Measurements from ENCODE around the gene MAP3K21. TPM values are rescaled to one million over a fixed set of nuclear protein-coding genes. Genes with fewer than 3 reads are reported as not detected.

The MAP3K21 gene
- total and polyA plus RNA-seq, 2 of the 8 experiments (the other 6 are each of a cell fraction or from before 2014, with no cell fraction given): 21.2 to 21.8 TPM

DNA sequence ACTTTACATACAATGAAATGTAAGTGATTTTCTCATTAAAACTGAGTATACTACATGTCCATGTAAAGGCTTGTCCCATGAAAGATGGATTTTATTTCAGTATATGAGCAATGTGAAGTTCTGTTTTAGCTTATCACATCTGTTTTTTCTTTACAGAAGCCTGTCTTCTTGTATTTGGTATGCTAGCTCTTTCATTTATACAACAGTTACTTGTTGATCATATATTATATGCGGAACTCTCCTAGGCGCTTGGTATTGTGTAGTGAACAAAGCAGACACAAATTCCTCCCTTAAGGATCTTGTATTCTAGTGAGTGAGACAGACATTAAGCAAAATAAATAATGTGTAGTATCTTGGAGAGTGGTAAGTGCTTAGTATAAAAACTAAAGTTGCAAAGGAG is 10.6 kb downstream of the MAP3K21 start:
- Histone ChIP-seq H3K23me2 (ENCODE audit: low read depth, low read length) (no peaks in the 10 kb centered on the region; the same call in 1 of the 2 replicates), H2AFZ (ENCODE audit: low read length) (no peak overlapping the region), H3K56ac (replicated peaks; ENCODE audit: insufficient read length, low read depth, low read length) (no peak overlapping the region), H3K4ac (replicated peaks; ENCODE audit: insufficient read length, low read depth, low read length) (no peak overlapping the region), H3K14ac (ENCODE audit: insufficient read length) (no peak overlapping the region), H3K4me3 (ENCODE audit: extremely low read depth in 1 of 4, insufficient read depth in 2 of 4, low read depth in 3 of 4, low read length in 4 of 4) (no peak overlapping the region), H3K4me1 (replicated peaks in 1 of 4; ENCODE audit: control insufficient read depth in 3 of 4, insufficient read depth in 4 of 4, low read length in 3 of 4) (peaks cover 0 to 6% (median 2%) of the 10 kb centered on the region in 4 experiments; a peak in 3 of 7 replicates), H3K9me3 (ENCODE audit: insufficient read depth in 2 of 2, low read depth in 1 of 2, low read length in 1 of 2) (no peaks in the 10 kb centered on the region), H2AK5ac (ENCODE audit: low read depth, low read length) (no peak overlapping the region), H3K9ac (replicated peaks in 1 of 4; ENCODE audit: extremely low read depth in 1 of 4, low read depth in 3 of 4, low read length in 3 of 4) (no peak overlapping the region; a peak in 1 of 7 replicates), H4K20me1 (replicated peaks in 1 of 2; ENCODE audit: control insufficient read depth in 1 of 2, insufficient read depth in 2 of 2, low read length in 2 of 2) (no peaks in the 10 kb centered on the region), H2BK20ac (ENCODE audit: low read length) (no peak overlapping the region), H2BK12ac (ENCODE audit: low read depth, low read length) (no peak overlapping the region), H3K18ac (ENCODE audit: extremely low read depth, low read length) (no peak overlapping the region), H2BK120ac (replicated peaks; ENCODE audit: low read depth, low read length) (no peak overlapping the region), H3K27ac (ENCODE audit: low read depth, low read length) (no peak overlapping the region), H3K36me3 (ENCODE audit: control insufficient read depth in 2 of 4, insufficient read depth in 4 of 4, low read length in 3 of 4) (no peaks in the 10 kb centered on the region), H2BK15ac (ENCODE audit: low read length) (no peak overlapping the region), H4K91ac (replicated peaks; ENCODE audit: insufficient read length, low read length) (no peak overlapping the region), H4K8ac (ENCODE audit: extremely low read depth, insufficient read depth, low read length) (no peak overlapping the region), H3K23ac (ENCODE audit: insufficient read length) (no peak overlapping the region), H4K5ac (ENCODE audit: insufficient read length, low read depth, low read length) (no peak overlapping the region), H3K79me2 (ENCODE audit: control insufficient read depth in 1 of 2, insufficient read depth in 2 of 2, low read length in 2 of 2) (peaks cover 0 to 84% of the 10 kb centered on the region in 2 experiments; a peak in 2 of 4 replicates), H3K27me3 (replicated peaks in 1 of 4; ENCODE audit: control insufficient read depth in 3 of 4, extremely low read depth in 1 of 4, insufficient read depth in 3 of 4, low read length in 3 of 4) (no peaks in the 10 kb centered on the region), H3K79me1 (ENCODE audit: low read depth, low read length) (peaks cover 3% of the 10 kb centered on the region), H2BK5ac (ENCODE audit: low read depth, low read length) (no peak overlapping the region), H3K4me2 (ENCODE audit: insufficient read depth in 1 of 2, low read depth in 2 of 2, low read length in 2 of 2) (0 out of 4 replicates have a peak overlapping the region, but pooled peaks of 1 of the 2 experiments have one; percentile 26)
- WGBS, 2 experiments (ENCODE audit: extremely low coverage in 1 of 2, insufficient coverage in 1 of 2, insufficient read length in 1 of 2, insufficient replicate concordance in 2 of 2, low coverage in 1 of 2, low lambda C conversion rate in 2 of 2, missing lambda C conversion rate in 1 of 2): 91% methylated on average over 2 of the region's 2 CpGs; no CpG with 5 or more reads in 1 of the 2 experiments
- FAIRE-seq: no peak
- POLR2A ChIA-PET (ENCODE audit: partially characterized antibody): no interaction called here
- CTCF ChIA-PET (ENCODE audit: partially characterized antibody): interaction anchor here (1.0 to 2.3 kb wide), 2 partner anchors 10 to 21 kb away, joined by 4 to 6 read pairs; no protein-coding TSS in a partner anchor
- DNase-seq (ENCODE audit: low read depth in 1 of 2, low spot score in 2 of 2): no peak
- no peak for TF ChIP-seq CEBPB (IDR thresholded peaks at IDR 0.05; ENCODE audit: low read depth, low read length)
- TF ChIP-seq GTF2F1 (IDR thresholded peaks at IDR 0.05; ENCODE audit: borderline replicate concordance, low read depth, low read length): no peak
- TF ChIP-seq SP1 (IDR thresholded peaks at IDR 0.05; ENCODE audit: low read depth, low read length): no peak
- TF ChIP-seq KDM4A (IDR thresholded peaks at IDR 0.05; ENCODE audit: low read depth, low read length, severe bottlenecking): no peak
- TF ChIP-seq PHF8 (conservative IDR thresholded peaks at IDR 0.05; ENCODE audit: low read depth, low read length): no peak

All from H1 (cell line).